Measurements from ENCODE around the gene MUS81. TPM values are rescaled to one million over a fixed set of nuclear protein-coding genes. Genes with fewer than 3 reads are reported as not detected.

The MUS81 gene
- total and polyA plus RNA-seq, 2 donors (not counting 3 experiments of a cell fraction or from before 2014, with no cell fraction given), result 57.9 to 76.9 TPM

DNA sequence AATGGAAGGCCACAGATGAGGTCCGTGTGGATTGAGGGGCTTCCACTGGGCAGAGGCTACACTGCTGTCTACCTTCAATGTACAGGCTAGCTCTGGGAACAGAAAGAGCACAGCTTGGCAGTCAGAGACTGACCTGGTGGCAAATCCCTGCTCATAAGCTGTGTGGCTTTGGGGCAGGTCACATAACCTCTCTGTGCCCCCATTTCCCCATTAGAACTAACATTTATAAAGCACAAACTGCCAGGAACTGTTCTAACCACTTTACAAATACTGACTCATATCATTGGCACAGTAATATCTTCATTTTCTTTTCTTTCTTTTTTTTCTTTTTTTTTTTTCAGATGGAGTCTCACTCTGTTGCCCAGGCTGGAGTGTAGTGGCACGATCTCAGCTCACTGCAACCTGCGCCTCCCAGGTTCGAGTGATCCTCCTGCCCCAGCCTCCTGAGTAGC, 36.8 kb downstream of the MUS81 start:
- Histone ChIP-seq H3K79me2 (ENCODE audit: control insufficient read depth, insufficient read depth, low read length) (peaks cover 75% of the 10 kb centered on the region), H3K27ac (ENCODE audit: insufficient read depth, low read depth, low read length) (peak overlapping the region; percentile 27), H3K27me3 (ENCODE audit: control insufficient read depth in 2 of 2, insufficient read depth in 2 of 2, low read length in 2 of 2) (no peaks in the 10 kb centered on the region), H2AFZ (ENCODE audit: low read depth, low read length) (no peak overlapping the region), H3K9me3 (replicated peaks; ENCODE audit: control insufficient read depth, insufficient read depth, low read length) (no peaks in the 10 kb centered on the region), H3K4me2 (ENCODE audit: insufficient read depth, low read length) (peak overlapping the region; percentile 37), H3K4me1 (ENCODE audit: control insufficient read depth, extremely low read depth, insufficient read depth, low read length) (peaks cover 58% of the 10 kb centered on the region), H4K20me1 (replicated peaks; ENCODE audit: control insufficient read depth, extremely low read depth, insufficient read depth, low read length) (no peaks in the 10 kb centered on the region), H3K4me3 (replicated peaks in 1 of 3; ENCODE audit: insufficient read depth in 1 of 3, low read depth in 1 of 3, low read length in 3 of 3) (no peak overlapping the region), H3K9me1 (replicated peaks; ENCODE audit: control insufficient read depth, extremely low read depth, insufficient read depth, low read length) (no peaks in the 10 kb centered on the region), H3K9ac (replicated peaks; ENCODE audit: extremely low read depth, insufficient read depth, low read length) (no peak overlapping the region), H3K36me3 (ENCODE audit: control insufficient read depth in 2 of 2, extremely low read depth in 1 of 2, insufficient read depth in 2 of 2, low read length in 2 of 2) (peaks cover 5 to 8% of the 10 kb centered on the region in 2 experiments)
- dilution Hi-C loops (cut with MboI; ENCODE audit: extremely low pct_ligation_motif_present, low sequenced_read_pairs), result no loop called here
- DNase-seq (ENCODE audit: low read depth, low spot score) (no peak), FAIRE-seq (peak; percentile 48)
- BruUV-seq (replicated peaks), result no TSS peak
- intact Hi-C loops (cut with micrococcal nuclease), result no loop called here
- POLR2A ChIA-PET, result interaction anchor here (0.7 to 2.5 kb wide), 3 partner anchors 8 to 375 kb away, joined by 3 to 16 read pairs (median 4); partner anchors contain the start of gene FIBP
- TF ChIP-seq EZH2 (IDR thresholded peaks at IDR 0.05; ENCODE audit: borderline replicate concordance, low read depth, low read length, severe bottlenecking), result no peak
- TF ChIP-seq GATA2 (IDR thresholded peaks at IDR 0.05; ENCODE audit: insufficient read depth, insufficient read length, low read depth, low read length), result no peak
- TF ChIP-seq, protein P1, sequence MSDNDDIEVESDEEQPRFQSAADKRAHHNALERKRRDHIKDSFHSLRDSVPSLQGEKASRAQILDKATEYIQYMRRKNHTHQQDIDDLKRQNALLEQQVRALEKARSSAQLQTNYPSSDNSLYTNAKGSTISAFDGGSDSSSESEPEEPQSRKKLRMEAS (IDR thresholded peaks at IDR 0.05; ENCODE audit: insufficient read depth, insufficient read length), result no peak
- TF ChIP-seq POLR2A (IDR thresholded peaks at IDR 0.05; ENCODE audit: low read depth, low read length), result no peak
- TF ChIP-seq, protein P2, sequence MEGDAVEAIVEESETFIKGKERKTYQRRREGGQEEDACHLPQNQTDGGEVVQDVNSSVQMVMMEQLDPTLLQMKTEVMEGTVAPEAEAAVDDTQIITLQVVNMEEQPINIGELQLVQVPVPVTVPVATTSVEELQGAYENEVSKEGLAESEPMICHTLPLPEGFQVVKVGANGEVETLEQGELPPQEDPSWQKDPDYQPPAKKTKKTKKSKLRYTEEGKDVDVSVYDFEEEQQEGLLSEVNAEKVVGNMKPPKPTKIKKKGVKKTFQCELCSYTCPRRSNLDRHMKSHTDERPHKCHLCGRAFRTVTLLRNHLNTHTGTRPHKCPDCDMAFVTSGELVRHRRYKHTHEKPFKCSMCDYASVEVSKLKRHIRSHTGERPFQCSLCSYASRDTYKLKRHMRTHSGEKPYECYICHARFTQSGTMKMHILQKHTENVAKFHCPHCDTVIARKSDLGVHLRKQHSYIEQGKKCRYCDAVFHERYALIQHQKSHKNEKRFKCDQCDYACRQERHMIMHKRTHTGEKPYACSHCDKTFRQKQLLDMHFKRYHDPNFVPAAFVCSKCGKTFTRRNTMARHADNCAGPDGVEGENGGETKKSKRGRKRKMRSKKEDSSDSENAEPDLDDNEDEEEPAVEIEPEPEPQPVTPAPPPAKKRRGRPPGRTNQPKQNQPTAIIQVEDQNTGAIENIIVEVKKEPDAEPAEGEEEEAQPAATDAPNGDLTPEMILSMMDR (IDR thresholded peaks at IDR 0.05; ENCODE audit: extremely low read depth in 1 of 2, insufficient read depth in 1 of 2, low read depth in 1 of 2, low read length in 2 of 2), result no peak
- no peak for TF ChIP-seq FOS (IDR thresholded peaks at IDR 0.05; ENCODE audit: borderline replicate concordance, insufficient read depth, low read length)
- no peak for TF ChIP-seq JUN (IDR thresholded peaks at IDR 0.05; ENCODE audit: borderline replicate concordance, insufficient read depth, insufficient read length, low read depth)
- no peak for TF ChIP-seq MYC (IDR thresholded peaks at IDR 0.05; ENCODE audit: low read depth, low read length)
- peak; percentile 30 for TF ChIP-seq POLR2AphosphoS5 (IDR thresholded peaks at IDR 0.05; ENCODE audit: insufficient read depth, low read depth, low read length)
- CTCF ChIA-PET, result interaction anchor here (0.8 to 6.2 kb wide), 2 partner anchors 7 to 19 kb away, joined by 3 to 69 read pairs; partner anchors contain the start of genes CCDC85B and FIBP

Data from endothelial cell of umbilical vein (primary cell).